Measurements from ENCODE around the gene SUB1. TPM values are rescaled to one million over a fixed set of nuclear protein-coding genes. Genes with fewer than 3 reads are reported as not detected.
"Not testable (repeated sequence)": the region's sequence is repeated elsewhere in the genome, so short reads cannot be mapped to it uniquely, and the experiment has no call there.

The SUB1 gene
- total RNA-seq (100 to 1,000 TPM; 147 to 210 TPM), polyA plus RNA-seq (ENCODE audit: insufficient read depth, low read depth, low replicate concordance) (195 TPM)
- long read RNA-seq, donor 1, full-length matches to known transcripts = 138 of 156 reads
- long read RNA-seq, donor 1, partial matches to known transcripts = 18 of 156 reads
- long read RNA-seq, donor 1, other reads (novel, unspliced or antisense) = 0 of 156 reads
- long read RNA-seq, donor 2, full-length matches to known transcripts = 108 of 120 reads
- long read RNA-seq, donor 2, partial matches to known transcripts = 12 of 120 reads
- long read RNA-seq, donor 2, other reads (novel, unspliced or antisense) = 0 of 120 reads

GRCh38 chr5:32585446-32586275, at the start of gene SUB1:
TSS of gene SUB1 (plus strand) at chr5:32585557. CDS start at chr5:32588513, 2,956 bp downstream.
- H3K27ac ChIP-seq = peak within 1 kb of the TSS; percentile 100
- H3K4me3 ChIP-seq = peak within 1 kb of the TSS; percentile 100
- peak; percentile 95 for DNase-seq
- peak; percentile 68 for TF ChIP-seq POLR2A (IDR thresholded peaks at IDR 0.05)
- TF ChIP-seq CTCF (IDR thresholded peaks at IDR 0.05) = peak in 1 of 3 experiments; percentile 9
- H3K36me3 ChIP-seq (ENCODE audit: low read depth, missing control alignments) = no peaks in the 10 kb centered on the region
- WGBS, 2 donors = 1% methylated on average over 53 to 77 of the region's 89 CpGs
- intact Hi-C loops (cut with DNase I; ENCODE audit: low total_unique reads) = loop anchor here (5.0 kb wide), 1 partner anchor 93 kb away; no protein-coding TSS in a partner anchor
- H3K9me3 ChIP-seq = no peaks in the 10 kb centered on the region
- H3K27me3 ChIP-seq = no peaks in the 10 kb centered on the region
- peaks cover 15% of the 10 kb centered on the region for H3K4me1 ChIP-seq

- Histone ChIP-seq H3K27me3 (no peaks in the 10 kb centered on the region), H3K4me3 (no peak overlapping the region), H3K4me1 (peaks cover 12% of the 10 kb centered on the region), H3K9me3 (no peaks in the 10 kb centered on the region), H3K27ac (no peak overlapping the region), H3K36me3 (ENCODE audit: low read depth, missing control alignments) (no peaks in the 10 kb centered on the region)
- WGBS, 2 donors = 87 to 100% methylated on average over 4 of the region's 4 CpGs
- DNase-seq = no peak
- intact Hi-C loops (cut with DNase I; ENCODE audit: low total_unique reads) = no loop called here
- TF ChIP-seq CTCF (IDR thresholded peaks at IDR 0.05) = no peak
- no peak for TF ChIP-seq POLR2A (IDR thresholded peaks at IDR 0.05)
These were observed 49.1 kb upstream of the SUB1 start for GRCh38 chr5:32536246-32536645.

- 79 to 80% methylated on average over 7 of the region's 7 CpGs for WGBS, 2 donors
- H3K36me3 ChIP-seq (ENCODE audit: low read depth, missing control alignments); H3K27me3 ChIP-seq; H3K4me3 ChIP-seq; intact Hi-C loops (cut with DNase I; ENCODE audit: low total_unique reads); DNase-seq; H3K27ac ChIP-seq; H3K9me3 ChIP-seq: not testable (repeated sequence)
- H3K4me1 ChIP-seq = peaks cover 12% of the 10 kb centered on the region
These were observed 47.8 kb upstream of the SUB1 start for GRCh38 chr5:32537437-32538029.

- DNase-seq = peak; percentile 61
These were observed 47.3 kb upstream of the SUB1 start for GRCh38 chr5:32538031-32538547.

More at GRCh38 chr5:32538031-32538547, 47.3 kb upstream of the SUB1 start:
- no peak overlapping the region for H3K27ac ChIP-seq
- peaks cover 12% of the 10 kb centered on the region for H3K4me1 ChIP-seq
- intact Hi-C loops (cut with DNase I; ENCODE audit: low total_unique reads) = no loop called here
- TF ChIP-seq CTCF (IDR thresholded peaks at IDR 0.05) (no peak), POLR2A (IDR thresholded peaks at IDR 0.05) (no peak)
- H3K4me3 ChIP-seq = no peak overlapping the region
- H3K27me3 ChIP-seq = no peaks in the 10 kb centered on the region
- H3K9me3 ChIP-seq = no peaks in the 10 kb centered on the region
- WGBS, 2 donors = 47 to 61% methylated on average over 4 to 7 of the region's 7 CpGs
- H3K36me3 ChIP-seq (ENCODE audit: low read depth, missing control alignments) = no peaks in the 10 kb centered on the region
